ENCODE data around the gene CDCA5. TPM values are rescaled to one million over a fixed set of nuclear protein-coding genes. Genes with fewer than 3 reads are reported as not detected.

CDCA5 gene
- total RNA-seq, 4 donors from 2014 or later: 0.94 to 27.2 (median 6.4) TPM

DNA sequence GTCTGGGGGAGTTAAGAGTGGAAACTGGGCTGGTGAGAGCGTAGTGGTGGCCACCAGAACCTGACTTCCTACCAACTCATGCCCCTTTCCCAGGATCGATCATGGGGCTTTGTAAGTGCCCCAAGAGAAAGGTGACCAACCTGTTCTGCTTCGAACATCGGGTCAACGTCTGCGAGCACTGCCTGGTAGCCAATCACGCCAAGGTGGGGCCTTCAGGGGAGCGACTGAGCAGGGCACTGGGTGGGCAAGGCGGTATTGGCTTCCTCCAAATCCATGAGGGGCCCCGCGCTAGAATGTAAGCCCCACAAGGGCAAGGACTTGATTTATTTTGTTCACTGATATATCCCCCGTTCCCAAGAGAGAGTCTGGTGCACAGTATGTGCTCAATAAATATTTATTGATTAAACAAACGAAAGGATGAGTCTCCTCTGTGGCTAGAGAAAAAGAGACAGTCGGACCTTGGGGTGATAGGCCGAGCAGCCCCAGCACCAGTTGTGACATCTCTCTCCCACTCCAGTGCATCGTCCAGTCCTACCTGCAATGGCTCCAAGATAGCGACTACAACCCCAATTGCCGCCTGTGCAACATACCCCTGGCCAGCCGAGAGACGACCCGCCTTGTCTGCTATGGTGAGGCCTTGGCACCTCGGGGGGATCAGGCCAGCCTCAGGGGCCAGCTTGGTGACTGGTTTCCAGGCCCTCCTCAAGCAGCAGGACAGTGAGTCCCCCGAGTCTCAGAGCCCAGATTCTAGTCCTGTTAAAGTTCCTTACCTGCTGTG, 947 bp upstream of the CDCA5 start:
- H3K36me3 ChIP-seq: peaks cover 0 to 46% (median 0%) of the 10 kb centered on the region in 3 donors
- no peaks in the 10 kb centered on the region for H3K9me3 ChIP-seq
- peaks cover 6 to 21% (median 8%) of the 10 kb centered on the region in 4 donors for H3K4me1 ChIP-seq
- TF ChIP-seq POLR2A (IDR thresholded peaks at IDR 0.05): no peak
- TF ChIP-seq, protein P1, sequence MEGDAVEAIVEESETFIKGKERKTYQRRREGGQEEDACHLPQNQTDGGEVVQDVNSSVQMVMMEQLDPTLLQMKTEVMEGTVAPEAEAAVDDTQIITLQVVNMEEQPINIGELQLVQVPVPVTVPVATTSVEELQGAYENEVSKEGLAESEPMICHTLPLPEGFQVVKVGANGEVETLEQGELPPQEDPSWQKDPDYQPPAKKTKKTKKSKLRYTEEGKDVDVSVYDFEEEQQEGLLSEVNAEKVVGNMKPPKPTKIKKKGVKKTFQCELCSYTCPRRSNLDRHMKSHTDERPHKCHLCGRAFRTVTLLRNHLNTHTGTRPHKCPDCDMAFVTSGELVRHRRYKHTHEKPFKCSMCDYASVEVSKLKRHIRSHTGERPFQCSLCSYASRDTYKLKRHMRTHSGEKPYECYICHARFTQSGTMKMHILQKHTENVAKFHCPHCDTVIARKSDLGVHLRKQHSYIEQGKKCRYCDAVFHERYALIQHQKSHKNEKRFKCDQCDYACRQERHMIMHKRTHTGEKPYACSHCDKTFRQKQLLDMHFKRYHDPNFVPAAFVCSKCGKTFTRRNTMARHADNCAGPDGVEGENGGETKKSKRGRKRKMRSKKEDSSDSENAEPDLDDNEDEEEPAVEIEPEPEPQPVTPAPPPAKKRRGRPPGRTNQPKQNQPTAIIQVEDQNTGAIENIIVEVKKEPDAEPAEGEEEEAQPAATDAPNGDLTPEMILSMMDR (IDR thresholded peaks at IDR 0.05): no peak
- no peak for DNase-seq
- H3K4me3 ChIP-seq: peak overlapping the region; percentile 73 to 86 (median 84)
- H3K27ac ChIP-seq: peak overlapping the region; percentile 93 to 97 (median 96)
- H3K27me3 ChIP-seq: no peaks in the 10 kb centered on the region

DNA sequence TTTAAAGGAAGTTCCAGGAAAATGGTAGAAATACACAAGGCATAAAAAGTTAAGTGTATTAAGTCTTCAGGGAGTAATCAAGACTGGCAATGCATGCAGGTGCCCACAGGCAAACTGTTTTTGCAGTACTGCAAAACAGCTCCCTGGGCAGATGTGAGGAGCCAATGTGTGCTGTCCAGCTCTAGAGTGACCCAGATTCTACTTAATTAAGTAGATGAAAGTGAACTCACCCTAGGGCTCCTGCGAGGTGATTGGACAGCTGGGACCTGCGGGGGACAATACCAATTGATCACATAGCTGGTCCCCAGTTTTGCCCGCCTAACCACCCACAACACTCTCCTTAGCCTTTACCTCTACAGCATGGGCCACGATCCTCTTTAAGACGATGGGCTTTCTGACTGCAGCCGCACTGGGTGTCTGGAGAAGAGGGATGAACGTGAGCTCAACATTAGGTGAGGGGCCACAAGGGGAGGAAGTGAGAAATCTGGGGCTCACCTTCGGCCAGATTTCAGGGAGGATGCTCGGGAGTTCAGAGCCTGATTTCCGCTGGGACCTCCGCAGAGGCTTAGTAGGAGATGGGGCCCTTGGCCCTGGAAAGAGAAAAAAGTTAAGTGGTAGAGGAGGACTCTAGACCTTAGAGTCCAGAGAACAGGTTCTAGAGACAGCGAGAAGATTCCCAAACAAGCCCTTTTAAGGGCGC, 556 bp downstream of the CDCA5 start:
- peaks cover 6 to 21% (median 10%) of the 10 kb centered on the region in 4 donors for H3K4me1 ChIP-seq
- peak overlapping the region; percentile 73 to 86 (median 84) for H3K4me3 ChIP-seq
- DNase-seq: no peak
- H3K27me3 ChIP-seq: no peaks in the 10 kb centered on the region
- peaks cover 0 to 34% (median 0%) of the 10 kb centered on the region in 3 donors for H3K36me3 ChIP-seq
- TF ChIP-seq, protein P1 (IDR thresholded peaks at IDR 0.05): no peak
- no peak for TF ChIP-seq POLR2A (IDR thresholded peaks at IDR 0.05)
- no peaks in the 10 kb centered on the region for H3K9me3 ChIP-seq
- peak overlapping the region; percentile 93 to 97 (median 96) for H3K27ac ChIP-seq

DNA sequence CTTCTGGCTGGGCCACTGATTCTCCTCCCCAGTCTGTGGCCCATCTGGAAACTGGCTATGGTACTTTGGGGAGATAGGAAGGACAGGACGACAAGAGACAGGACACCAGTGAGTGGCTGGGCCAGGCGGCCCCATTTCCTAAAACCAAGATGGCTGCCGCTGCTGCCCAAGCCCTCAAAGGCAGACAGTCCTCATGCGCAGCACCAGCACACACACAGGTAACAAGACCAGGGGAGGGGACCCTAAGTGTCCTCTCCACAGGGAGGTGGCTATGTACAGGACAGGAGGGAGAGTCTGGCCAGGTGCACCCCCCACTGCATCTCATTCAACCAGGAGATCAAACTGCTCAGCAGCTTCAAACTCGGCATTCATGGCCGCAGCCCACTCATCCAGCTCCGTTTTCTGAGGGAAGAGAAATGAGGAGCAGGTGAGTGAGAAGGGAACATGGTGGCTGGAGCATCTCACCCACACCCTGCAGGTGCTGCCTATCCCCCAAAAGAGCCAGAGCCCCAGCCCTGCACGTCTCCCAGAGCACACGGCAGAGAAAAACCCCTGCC, 5.0 kb downstream of the CDCA5 start:
- peaks cover 0 to 8% (median 5%) of the 10 kb centered on the region in 4 donors for H3K4me1 ChIP-seq
- TF ChIP-seq, protein P1 (IDR thresholded peaks at IDR 0.05): no peak
- no peak for TF ChIP-seq POLR2A (IDR thresholded peaks at IDR 0.05)

DNA sequence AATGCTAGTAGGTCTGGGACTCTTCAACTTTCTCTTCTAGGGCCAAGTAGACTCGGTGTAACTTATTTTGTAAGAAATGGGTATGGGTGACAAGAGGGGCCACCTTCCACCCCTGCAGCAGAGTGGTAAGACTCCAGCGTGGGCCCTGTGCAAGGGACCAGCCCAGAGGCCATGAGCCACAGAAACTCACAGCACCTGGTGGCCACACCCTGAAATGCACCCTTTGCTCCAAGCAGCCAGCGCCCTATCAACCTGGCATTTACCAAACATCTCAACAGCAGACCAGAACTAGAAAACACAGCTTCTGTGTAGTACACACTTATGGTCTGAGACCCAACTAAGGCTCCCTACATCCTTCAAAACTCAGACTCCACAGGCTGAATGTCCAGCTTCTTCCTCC, 5.7 kb downstream of the CDCA5 start:
- TF ChIP-seq POLR2A (IDR thresholded peaks at IDR 0.05): peak in 1 of 2 donors; percentile 21
- TF ChIP-seq, protein P1 (IDR thresholded peaks at IDR 0.05): peak; percentile 67 to 91 (median 82)
- no peaks in the 10 kb centered on the region for H3K27me3 ChIP-seq
- no peaks in the 10 kb centered on the region for H3K9me3 ChIP-seq
- H3K27ac ChIP-seq: peak overlapping the region in 2 of 4 donors; percentile 35 to 71
- no peak overlapping the region for H3K4me3 ChIP-seq
- H3K36me3 ChIP-seq: no peaks in the 10 kb centered on the region
- peaks cover 0 to 6% (median 1%) of the 10 kb centered on the region in 4 donors for H3K4me1 ChIP-seq
- DNase-seq: peak; percentile 70 to 92 (median 87)

More for the DNA sequence above, 5.0 kb downstream of the CDCA5 start:
- H3K9me3 ChIP-seq: no peaks in the 10 kb centered on the region
- no peak overlapping the region for H3K4me3 ChIP-seq
- H3K36me3 ChIP-seq: no peaks in the 10 kb centered on the region
- no peak for DNase-seq
- peak overlapping the region in 3 of 4 donors; percentile 11 to 71 (median 35) for H3K27ac ChIP-seq
- H3K27me3 ChIP-seq: no peaks in the 10 kb centered on the region

DNA sequence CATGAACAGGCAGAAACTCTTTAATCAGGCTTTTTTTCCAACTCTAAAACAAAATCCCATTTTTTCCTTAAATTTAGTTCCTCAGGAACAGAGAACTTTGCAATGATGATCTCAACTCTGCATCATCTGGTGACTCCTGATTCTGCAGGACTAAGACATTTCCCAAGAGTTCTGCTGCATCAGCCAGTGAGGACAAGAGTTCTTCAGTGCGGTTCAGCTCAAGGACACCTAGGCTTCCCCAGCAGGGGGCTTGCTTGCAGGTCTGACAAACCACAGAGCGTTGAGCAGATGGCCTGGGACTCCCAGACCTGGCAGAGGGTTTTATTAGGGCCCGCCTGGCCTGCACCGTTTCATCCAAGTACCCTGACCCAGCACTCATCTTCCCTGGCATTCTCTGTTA, 6.4 kb downstream of the CDCA5 start:
- peak overlapping the region in 1 of 4 donors; percentile 71 for H3K27ac ChIP-seq
- TF ChIP-seq POLR2A (IDR thresholded peaks at IDR 0.05): no peak
- TF ChIP-seq, protein P1 (IDR thresholded peaks at IDR 0.05): peak in 1 of 6 experiments; percentile 4
- no peak for DNase-seq
- no peaks in the 10 kb centered on the region for H3K27me3 ChIP-seq
- peaks cover 0 to 6% (median 0%) of the 10 kb centered on the region in 4 donors for H3K4me1 ChIP-seq
- H3K4me3 ChIP-seq: no peak overlapping the region
- no peaks in the 10 kb centered on the region for H3K36me3 ChIP-seq
- H3K9me3 ChIP-seq: no peaks in the 10 kb centered on the region

All from Peyer's patch (tissue), 4 donors.